ENCODE results near the gene SBK2. TPM values are rescaled to one million over a fixed set of nuclear protein-coding genes. Genes with fewer than 3 reads are reported as not detected.
"Not testable (repeated sequence)": the region's sequence is repeated elsewhere in the genome, so short reads cannot be mapped to it uniquely, and the experiment has no call there.

SBK2 gene
- total RNA-seq (not detected), polyA plus RNA-seq (not detected)
- long read RNA-seq, donor 1 = 0 reads
- long read RNA-seq, donor 2 = 0 reads
- long read RNA-seq, donor 3 = 0 reads
- long read RNA-seq, donor 4 = 0 reads
- long read RNA-seq, donor 5 = 0 reads
- long read RNA-seq, donor 6 = 0 reads
- long read RNA-seq, donor 7 = 0 reads
- long read RNA-seq, donor 8 = 0 reads
- long read RNA-seq, donor 9 = 0 reads
- long read RNA-seq, donor 10 = 0 reads

- no peak within 1 kb of the TSS for H3K4me3 ChIP-seq
- WGBS, 5 donors = 27 to 68% (median 41%) methylated on average over 6 to 14 of the region's 14 CpGs
- intact Hi-C loops (cut with DNase I; ENCODE audit: low total_unique reads) = no loop called here
- H3K36me3 ChIP-seq = no peaks in the 10 kb centered on the region
- H3K27me3 ChIP-seq = peaks cover 0 to 5% (median 0%) of the 10 kb centered on the region in 3 donors
- H3K27ac ChIP-seq = no peak within 1 kb of the TSS
- DNase-seq = no peak
- H3K9me3 ChIP-seq = no peaks in the 10 kb centered on the region
- TF ChIP-seq POLR2AphosphoS5 (IDR thresholded peaks at IDR 0.05) (no peak), EP300 (IDR thresholded peaks at IDR 0.05) (no peak), CTCF (IDR thresholded peaks at IDR 0.05) (no peak), POLR2A (IDR thresholded peaks at IDR 0.05) (no peak)
- H3K4me1 ChIP-seq = no peaks in the 10 kb centered on the region
Observed at GRCh38 chr19:55536951-55537740, at the start of gene SBK2. Gene SBK2 (minus strand): TSS chr19:55537133. CDS start chr19:55536294, 839 bp downstream.

GRCh38 chr19:55585658-55586339 lies 48.9 kb upstream of the SBK2 start:
- Histone ChIP-seq H3K4me1 (peaks cover 31 to 48% (median 41%) of the 10 kb centered on the region in 4 donors), H3K36me3 (no peaks in the 10 kb centered on the region), H3K27me3 (peaks cover 0 to 15% (median 0%) of the 10 kb centered on the region in 3 donors), H3K9me3 (no peaks in the 10 kb centered on the region), H3K4me3 (peak overlapping the region; percentile 36 to 48 (median 38)), H3K27ac (peak overlapping the region; percentile 42 to 84 (median 81))
- TF ChIP-seq EP300 (IDR thresholded peaks at IDR 0.05) (no peak), POLR2A (IDR thresholded peaks at IDR 0.05) (no peak), POLR2AphosphoS5 (IDR thresholded peaks at IDR 0.05) (no peak), CTCF (IDR thresholded peaks at IDR 0.05) (no peak)
- intact Hi-C loops (cut with DNase I; ENCODE audit: low total_unique reads) = no loop called here
- DNase-seq = peak; percentile 76 to 95
- WGBS, 5 donors = 2 to 4% (median 3%) methylated on average over 26 to 36 of the region's 36 CpGs

- intact Hi-C loops (cut with DNase I; ENCODE audit: low total_unique reads) = no loop called here
- Histone ChIP-seq H3K4me1 (peaks cover 31 to 50% (median 45%) of the 10 kb centered on the region in 4 donors), H3K4me3 (no peak overlapping the region), H3K36me3 (no peaks in the 10 kb centered on the region), H3K27me3 (peaks cover 0 to 15% (median 0%) of the 10 kb centered on the region in 3 donors), H3K27ac (peak overlapping the region in 1 of 5 donors; percentile 81), H3K9me3 (no peaks in the 10 kb centered on the region)
- WGBS, 5 donors = 75 to 95% (median 94%) methylated on average over 11 of the region's 11 CpGs
- TF ChIP-seq CTCF (IDR thresholded peaks at IDR 0.05) (no peak), POLR2A (IDR thresholded peaks at IDR 0.05) (no peak), EP300 (IDR thresholded peaks at IDR 0.05) (no peak), POLR2AphosphoS5 (IDR thresholded peaks at IDR 0.05) (no peak)
- DNase-seq = no peak
Observed at GRCh38 chr19:55584871-55585270, 47.9 kb upstream of the SBK2 start.

GRCh38 chr19:55583897-55584296 lies 47.0 kb upstream of the SBK2 start:
- H3K27ac ChIP-seq; intact Hi-C loops (cut with DNase I; ENCODE audit: low total_unique reads); H3K9me3 ChIP-seq; H3K36me3 ChIP-seq; H3K4me3 ChIP-seq; DNase-seq: not testable (repeated sequence)
- peaks cover 0 to 15% (median 0%) of the 10 kb centered on the region in 3 donors for H3K27me3 ChIP-seq
- H3K4me1 ChIP-seq = peaks cover 36 to 60% (median 54%) of the 10 kb centered on the region in 4 donors
- WGBS, 5 donors = 76 to 86% (median 82%) methylated on average over 8 of the region's 8 CpGs

GRCh38 chr19:55582284-55582683 lies 45.4 kb upstream of the SBK2 start:
- intact Hi-C loops (cut with DNase I; ENCODE audit: low total_unique reads); H3K9me3 ChIP-seq; DNase-seq; H3K4me3 ChIP-seq: not testable (repeated sequence)
- 54 to 70% (median 56%) methylated on average over 4 of the region's 4 CpGs for WGBS, 5 donors
- Histone ChIP-seq H3K4me1 (peaks cover 36 to 57% (median 51%) of the 10 kb centered on the region in 4 donors), H3K36me3 (peaks cover 16 to 22% (median 20%) of the 10 kb centered on the region in 4 donors), H3K27ac (peak overlapping the region; percentile 54 to 95 (median 92)), H3K27me3 (peaks cover 0 to 15% (median 0%) of the 10 kb centered on the region in 3 donors)
